ENCODE measurements around the gene BDH2.

Gene BDH2

GRCh38 chr4:103085555-103086196, 14.0 kb downstream of the BDH2 start:
- no peak for DNase-seq (ENCODE audit: low read depth, low spot score)

- no peak for DNase-seq (ENCODE audit: low read depth, low spot score)
These were observed 20.0 kb downstream of the BDH2 start for GRCh38 chr4:103079621-103080020.

- DNase-seq (ENCODE audit: low read depth, low spot score) = no peak
These were observed 22.8 kb downstream of the BDH2 start, which contains the start of gene SLC9B2 for GRCh38 chr4:103076747-103077347. Gene SLC9B2 (minus strand): TSS chr4:103076761. CDS start chr4:103067550, 9,211 bp downstream.

- no peak for DNase-seq (ENCODE audit: low read depth, low spot score)
These were observed 23.5 kb downstream of the BDH2 start for GRCh38 chr4:103075894-103076746.

- DNase-seq (ENCODE audit: low read depth, low spot score) = no peak
These were observed 24.2 kb downstream of the BDH2 start for GRCh38 chr4:103075435-103075893.

- DNase-seq (ENCODE audit: low read depth, low spot score) = no peak
These were observed 24.7 kb downstream of the BDH2 start for GRCh38 chr4:103074744-103075434.

GRCh38 chr4:103073792-103074438, 25.7 kb downstream of the BDH2 start:
- DNase-seq (ENCODE audit: low read depth, low spot score) = no peak

- no peak for DNase-seq (ENCODE audit: low read depth, low spot score)
These were observed 31.6 kb downstream of the BDH2 start for GRCh38 chr4:103067841-103068547.

- DNase-seq (ENCODE audit: low read depth, low spot score) = no peak
These were observed 39.0 kb downstream of the BDH2 start for GRCh38 chr4:103060453-103061148.

GRCh38 chr4:103054030-103054429, 45.6 kb downstream of the BDH2 start:
- DNase-seq (ENCODE audit: low read depth, low spot score) = no peak

- no peak for DNase-seq (ENCODE audit: low read depth, low spot score)
These were observed 46.9 kb downstream of the BDH2 start for GRCh38 chr4:103052779-103053178.

GRCh38 chr4:103052145-103052544, 47.5 kb downstream of the BDH2 start:
- no peak for DNase-seq (ENCODE audit: low read depth, low spot score)

GRCh38 chr4:103050736-103051436, 48.7 kb downstream of the BDH2 start:
- DNase-seq (ENCODE audit: low read depth, low spot score) = no peak

- peak; percentile 7 for DNase-seq (ENCODE audit: low read depth, low spot score)
These were observed 53.0 kb downstream of the BDH2 start for GRCh38 chr4:103046416-103047290.

GRCh38 chr4:103044183-103044582, 55.5 kb downstream of the BDH2 start:
- DNase-seq (ENCODE audit: low read depth, low spot score) = no peak

GRCh38 chr4:103036169-103036568, 63.5 kb downstream of the BDH2 start:
- DNase-seq (ENCODE audit: low read depth, low spot score) = no peak

- DNase-seq (ENCODE audit: low read depth, low spot score) = peak; percentile 79
These were observed 67.1 kb downstream of the BDH2 start for GRCh38 chr4:103032574-103032973.

GRCh38 chr4:103030791-103031190, 68.8 kb downstream of the BDH2 start:
- DNase-seq (ENCODE audit: low read depth, low spot score) = no peak
